Posterior cingulate gyrus (tissue), 11 donors: ENCODE results near the gene DUSP16.

Experiments
- DNase-seq, 10 donors: peaks; one replicate each; pipeline versions ENCODE4 v3.0.0 to v3.0.0-alpha.2; 2020 to 2021; ENCODE audit warnings: mixed read lengths in 3 of 10
- intact Hi-C: fragments of 100-400 bp; cut with DNase I; formaldehyde crosslinking; loops from one replicate; pipeline ENCODE4 v1.15.1; 2023

DUSP16 gene

GRCh38 chr12:12551115-12551514, 11.5 kb downstream of the DUSP16 start:
- intact Hi-C loops, result no loop called here
- DNase-seq, result no peak

GRCh38 chr12:12550277-12550676, 12.4 kb downstream of the DUSP16 start:
- intact Hi-C loops, result no loop called here
- no peak for DNase-seq

GRCh38 chr12:12549426-12549825, 13.2 kb downstream of the DUSP16 start:
- DNase-seq, result no peak
- intact Hi-C loops, result no loop called here

GRCh38 chr12:12548713-12549112, 13.9 kb downstream of the DUSP16 start:
- no peak for DNase-seq
- intact Hi-C loops, result no loop called here

GRCh38 chr12:12546314-12546772, 16.3 kb downstream of the DUSP16 start:
- DNase-seq, result no peak
- intact Hi-C loops, result no loop called here

GRCh38 chr12:12543959-12544358, 18.7 kb downstream of the DUSP16 start:
- DNase-seq, result no peak
- intact Hi-C loops, result no loop called here

GRCh38 chr12:12542964-12543363, 19.7 kb downstream of the DUSP16 start:
- DNase-seq, result no peak
- intact Hi-C loops, result no loop called here

GRCh38 chr12:12542286-12542685, 20.4 kb downstream of the DUSP16 start:
- DNase-seq, result no peak
- intact Hi-C loops, result no loop called here

- intact Hi-C loops, result no loop called here
- no peak for DNase-seq
Measured at GRCh38 chr12:12541782-12542181, 20.9 kb downstream of the DUSP16 start.

- DNase-seq, result no peak
- intact Hi-C loops, result no loop called here
Measured at GRCh38 chr12:12540261-12541013, 22.2 kb downstream of the DUSP16 start.

- intact Hi-C loops, result no loop called here
- DNase-seq, result no peak
Measured at GRCh38 chr12:12539028-12539810, 23.4 kb downstream of the DUSP16 start.

- intact Hi-C loops, result no loop called here
Measured at GRCh38 chr12:12538535-12538934, 24.1 kb downstream of the DUSP16 start.

GRCh38 chr12:12537421-12537820, 25.2 kb downstream of the DUSP16 start:
- intact Hi-C loops, result no loop called here
- no peak for DNase-seq

More at GRCh38 chr12:12538535-12538934, 24.1 kb downstream of the DUSP16 start:
- no peak for DNase-seq

GRCh38 chr12:12534975-12535374, 27.7 kb downstream of the DUSP16 start:
- intact Hi-C loops, result no loop called here
- no peak for DNase-seq

GRCh38 chr12:12534166-12534866, 28.3 kb downstream of the DUSP16 start:
- intact Hi-C loops, result no loop called here
- peak in 1 of 10 donors; percentile 74 for DNase-seq

GRCh38 chr12:12533238-12533829, 29.3 kb downstream of the DUSP16 start:
- intact Hi-C loops, result no loop called here
- no peak for DNase-seq

GRCh38 chr12:12531194-12531593, 31.5 kb downstream of the DUSP16 start:
- DNase-seq, result no peak
- intact Hi-C loops, result no loop called here

GRCh38 chr12:12529783-12530421, 32.8 kb downstream of the DUSP16 start:
- DNase-seq, result no peak
- intact Hi-C loops, result no loop called here

GRCh38 chr12:12528361-12529270, 34.0 kb downstream of the DUSP16 start:
- intact Hi-C loops, result no loop called here
- no peak for DNase-seq
